Heart left ventricle (tissue), 16 donors: Measurements from ENCODE around the gene FUZ. TPM values are rescaled to one million over a fixed set of nuclear protein-coding genes. Genes with fewer than 3 reads are reported as not detected.

Experiments used
- ATAC-seq, 4 donors: fragments of 200-7000 bp; cut with Tn5 transposase; one replicate each; pipeline ENCODE4 v1.9.1; 2020 to 2022; ENCODE audit warnings: moderate library complexity in 4 of 4, mild to moderate bottlenecking in 3 of 4, moderate number of reproducible peaks in 1 of 4
- DNase-seq, 5 donors: peaks; one replicate each; pipeline ENCODE4 v3.0.0-alpha.2; 2020
- H3K27ac ChIP-seq, 12 donors: fragments of 200-600 bp; sonication (generic) in 4 of 12; one replicate each; pipeline versions ENCODE4 v1.5.0 to v1.8.0; 2016 to 2022; ENCODE audit warnings: mild to moderate bottlenecking in 2 of 12
- H3K27me3 ChIP-seq, 9 donors: fragments of 200-600 bp; sonication (generic) in 2 of 9; one replicate each; pipeline versions ENCODE4 v1.5.1 to v1.8.0; 2016 to 2022; ENCODE audit warnings: mild to moderate bottlenecking in 3 of 9
- H3K36me3 ChIP-seq, 9 donors: fragments of 200-600 bp; sonication (generic) in 2 of 9; one replicate each; pipeline versions ENCODE4 v1.5.0 to v1.8.0; 2018 to 2022; ENCODE audit warnings: mild to moderate bottlenecking in 2 of 9
- H3K4me1 ChIP-seq, 12 donors: fragments of 200-600 bp; sonication (generic) in 4 of 12; one replicate each; pipeline versions ENCODE4 v1.5.0 to v1.8.0; 2016 to 2022; ENCODE audit warnings: mild to moderate bottlenecking in 3 of 12
- H3K4me3 ChIP-seq, 12 donors: fragments of 200-600 bp; sonication (generic) in 4 of 12; one replicate each; pipeline versions ENCODE4 v1.5.0 to v1.8.0; 2017 to 2022; ENCODE audit warnings: mild to moderate bottlenecking in 9 of 12, moderate library complexity in 4 of 12
- H3K9me3 ChIP-seq, 12 donors: fragments of 200-600 bp; sonication (generic) in 4 of 12; one replicate each; pipeline versions ENCODE4 v1.5.0 to v1.8.0; 2016 to 2022; ENCODE audit warnings: mild to moderate bottlenecking in 1 of 12
- POLR2A ChIP-seq, 2 donors: fragments of 450-650 bp; IDR thresholded peaks; one replicate each; pipeline ENCODE4 v1.6.1; 2017; ENCODE audit warnings: antibody characterized with exemption in 2 of 2, mild to moderate bottlenecking in 2 of 2, moderate library complexity in 2 of 2
- WGBS, 4 donors: extraction: QIAGEN DNeasy Blood & Tissue Kit in 2 of 4; methylation state at CpG; one replicate each; pipeline versions ENCODE4 v1.1.5 to v1.1.7; 2013 to 2018; 5-methylcytosine and 5-hydroxymethylcytosine counted together
- intact Hi-C, 10 donors: fragments of 100-400 bp; cut with DNase I; formaldehyde crosslinking; loops; one replicate each; pipeline versions ENCODE4 v1.11.1 to v1.14.2; 2022
- polyA plus RNA-seq, 2 donors: library from polyadenylated mRNA; stranded (reverse); fragments of 200-250 nt; gene quantifications; one replicate each; pipeline ENCODE4 v1.2.3, GENCODE V29; 2013
- total RNA-seq, 9 donors: library from RNA; depleted of rRNA in 2 of 9; stranded (reverse); fragments of >200 nt in 2 of 9; fragmentation: NEBNext Ultra II Directional in 3 of 9; extraction: Animal tissue kit (Norgen Biotek cat#: 25700) in 3 of 9; gene quantifications; one replicate each; pipeline versions ENCODE4 v1.1.0 to v1.2.4, GENCODE V29; 2016 to 2023
- TF ChIP-seq, protein P1 (sequence below), 12 donors: fragments of 200-600 bp; sonication (generic) in 4 of 12; IDR thresholded peaks; one replicate each; pipeline versions ENCODE4 v1.5.0 to v1.8.0; 2018 to 2022; ENCODE audit warnings: antibody characterized with exemption in 12 of 12, mild to moderate bottlenecking in 5 of 12
- donor health status: ischemic (EF 13 %, LVEDD 7.1; RV severe dilation, severe dysfunction).
- donor health status: healthy with polysubstance abuse.
- donor health status: DM: no; HTN: yes; CAD: no.
- donor health status: DM: no; HTN: no; CAD: no.
- donor health status: ischemic (EF 25% LVEDD 6.9; RV normal size, moderate dysfunction).
- donor health status: ischemic (EF 25% LVEDD 5.7; RV mildly dilated, moderate dysfunction).
- donor health status: healthy.
- donor health status: DM: yes; HTN: yes; CAD: no.
- donor health status: ischemic (EF 35%, LVEDD 5.7; RV mildly dilated, moderate dysfunction).
- donor health status: nonischemic (EF 11% LVEDD 7.7; RV severe dilation, severe dysfunction).
- donor health status: DM: yes; HTN: yes; CAD: no.
- donor health status: PGD.
- donor health status: ischemic (EF 29% LVEDD 5.4; RV normal size, mild dysfunction).
- donor health status: nonischemic (EF 23%, LVEDD 6.1; RV moderate dilation, normal function).

The FUZ gene
- total and polyA plus RNA-seq, 11 donors = 12.7 to 29.1 (median 16.2) TPM

DNA sequence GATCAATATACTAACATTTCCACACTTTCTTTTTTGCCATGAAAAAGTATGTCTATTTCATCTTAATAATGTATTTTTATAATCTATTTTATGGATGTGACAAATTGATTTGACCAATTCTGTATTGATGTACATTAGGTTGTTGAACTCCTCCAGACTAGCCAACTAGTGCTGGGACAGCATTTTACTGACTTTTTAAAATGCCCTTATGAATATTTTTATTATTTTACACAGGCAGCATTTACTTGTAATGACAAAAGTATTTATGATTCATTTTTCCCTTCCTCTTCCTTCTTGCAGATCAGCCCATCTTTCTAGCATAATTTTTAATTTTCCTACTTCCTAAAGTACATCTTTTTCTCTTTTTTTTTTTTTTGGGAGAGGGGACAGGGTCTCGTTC is 918 bp upstream of the FUZ start:
- Histone ChIP-seq H3K27ac (peak overlapping the region; percentile 69 to 95 (median 88)), H3K36me3 (no peaks in the 10 kb centered on the region), H3K4me3 (peak overlapping the region in 10 of 12 donors; percentile 63 to 83 (median 70)), H3K27me3 (no peaks in the 10 kb centered on the region), H3K9me3 (no peaks in the 10 kb centered on the region), H3K4me1 (peaks cover 0 to 38% (median 21%) of the 10 kb centered on the region in 12 donors)
- TF ChIP-seq, protein P1, sequence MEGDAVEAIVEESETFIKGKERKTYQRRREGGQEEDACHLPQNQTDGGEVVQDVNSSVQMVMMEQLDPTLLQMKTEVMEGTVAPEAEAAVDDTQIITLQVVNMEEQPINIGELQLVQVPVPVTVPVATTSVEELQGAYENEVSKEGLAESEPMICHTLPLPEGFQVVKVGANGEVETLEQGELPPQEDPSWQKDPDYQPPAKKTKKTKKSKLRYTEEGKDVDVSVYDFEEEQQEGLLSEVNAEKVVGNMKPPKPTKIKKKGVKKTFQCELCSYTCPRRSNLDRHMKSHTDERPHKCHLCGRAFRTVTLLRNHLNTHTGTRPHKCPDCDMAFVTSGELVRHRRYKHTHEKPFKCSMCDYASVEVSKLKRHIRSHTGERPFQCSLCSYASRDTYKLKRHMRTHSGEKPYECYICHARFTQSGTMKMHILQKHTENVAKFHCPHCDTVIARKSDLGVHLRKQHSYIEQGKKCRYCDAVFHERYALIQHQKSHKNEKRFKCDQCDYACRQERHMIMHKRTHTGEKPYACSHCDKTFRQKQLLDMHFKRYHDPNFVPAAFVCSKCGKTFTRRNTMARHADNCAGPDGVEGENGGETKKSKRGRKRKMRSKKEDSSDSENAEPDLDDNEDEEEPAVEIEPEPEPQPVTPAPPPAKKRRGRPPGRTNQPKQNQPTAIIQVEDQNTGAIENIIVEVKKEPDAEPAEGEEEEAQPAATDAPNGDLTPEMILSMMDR (IDR thresholded peaks at IDR 0.05) = no peak
- TF ChIP-seq POLR2A (IDR thresholded peaks at IDR 0.05) = no peak
- intact Hi-C loops = loop anchor here in 2 of 10 donors (5.0 kb wide), 3 partner anchors 38 to 137 kb away; partner anchors contain the start of genes AP2A1 (in 1 of the 2), PRMT1 (in 1 of the 2) and PTOV1 (in 1 of the 2)
- DNase-seq (no peak), ATAC-seq (no peak)
- 56 to 89% (median 79%) methylated on average over 1 of the region's 1 CpG for WGBS, 4 donors

DNA sequence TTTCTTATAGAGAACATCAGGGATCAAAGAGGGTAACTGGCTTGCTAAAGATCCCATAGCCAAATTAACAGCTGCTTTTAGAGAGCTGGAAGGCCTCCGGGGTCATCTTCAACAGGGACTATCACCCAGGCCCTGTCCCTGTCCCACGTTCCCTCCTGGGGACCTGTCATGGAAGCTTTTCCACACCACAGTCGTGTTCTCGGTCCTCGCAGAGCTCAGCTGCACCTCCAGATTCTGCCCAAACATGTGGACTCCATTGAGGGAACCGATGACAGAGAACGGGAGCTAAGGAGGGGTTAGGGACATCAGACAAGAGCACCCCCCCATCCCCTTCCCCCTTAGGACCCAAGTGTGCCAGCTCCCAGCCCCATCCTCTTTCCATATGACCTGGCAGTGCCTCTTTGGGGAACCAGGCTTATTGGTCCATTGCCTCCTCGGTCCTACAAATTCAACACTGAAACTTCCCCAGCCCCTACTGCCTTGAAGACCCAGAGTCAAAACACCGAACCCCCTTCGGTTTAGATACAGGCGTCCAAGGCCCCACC is 568 bp downstream of the FUZ start:
- TF ChIP-seq POLR2A (IDR thresholded peaks at IDR 0.05) = no peak
- TF ChIP-seq, protein P1 (IDR thresholded peaks at IDR 0.05) = no peak
- peak overlapping the region; percentile 69 to 95 (median 88) for H3K27ac ChIP-seq
- DNase-seq (no peak), ATAC-seq (no peak)
- H3K4me1 ChIP-seq = peaks cover 0 to 46% (median 25%) of the 10 kb centered on the region in 12 donors
- H3K9me3 ChIP-seq = no peaks in the 10 kb centered on the region
- peak overlapping the region; percentile 43 to 83 (median 70) for H3K4me3 ChIP-seq
- H3K36me3 ChIP-seq = peaks cover 0 to 6% (median 0%) of the 10 kb centered on the region in 9 donors
- intact Hi-C loops = loop anchor here in 5 of 10 donors (2.0 to 5.0 kb wide), 6 partner anchors 40 to 135 kb away; partner anchors contain the start of genes AP2A1 (in 2 of the 5), AKT1S1 (in 1 of the 5), PNKP (in 1 of the 5) and PRMT1 (in 1 of the 5)
- H3K27me3 ChIP-seq = no peaks in the 10 kb centered on the region
- 32 to 48% (median 43%) methylated on average over 9 to 11 of the region's 11 CpGs for WGBS, 4 donors

DNA sequence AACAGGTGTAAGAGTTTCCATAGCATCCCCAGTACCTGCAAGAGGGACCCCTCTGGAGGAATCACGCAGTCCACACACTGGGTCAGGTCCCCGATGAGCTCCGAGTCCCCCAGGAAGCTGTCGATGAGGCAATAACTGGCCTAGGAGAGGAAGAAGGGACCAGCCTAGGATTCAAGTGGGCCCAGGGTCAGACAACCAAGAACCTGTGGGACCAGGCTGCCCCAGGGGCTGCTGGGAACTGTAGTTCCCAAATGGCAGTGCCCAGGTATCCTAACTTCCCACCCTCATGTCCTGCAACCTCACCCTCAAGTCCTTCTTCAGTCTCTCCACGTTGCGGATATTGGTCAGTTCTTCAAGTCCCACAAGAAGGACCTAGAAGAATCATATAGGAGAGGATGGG is 1.8 kb downstream of the FUZ start:
- Histone ChIP-seq H3K4me1 (peaks cover 0 to 43% (median 19%) of the 10 kb centered on the region in 12 donors), H3K4me3 (no peak overlapping the region), H3K27me3 (no peaks in the 10 kb centered on the region), H3K36me3 (peaks cover 0 to 15% (median 5%) of the 10 kb centered on the region in 9 donors), H3K27ac (no peak overlapping the region), H3K9me3 (no peaks in the 10 kb centered on the region)
- no peak for DNase-seq
- WGBS, 4 donors = 93 to 94% (median 93%) methylated on average over 6 of the region's 6 CpGs
- intact Hi-C loops = loop anchor here in 2 of 10 donors (5.0 kb wide), 3 partner anchors 41 to 134 kb away; partner anchors contain the start of genes AP2A1 (in 1 of the 2), PRMT1 (in 1 of the 2) and PTOV1 (in 1 of the 2)
- no peak for ATAC-seq
- TF ChIP-seq POLR2A (IDR thresholded peaks at IDR 0.05) = no peak
- TF ChIP-seq, protein P1 (IDR thresholded peaks at IDR 0.05) = no peak

DNA sequence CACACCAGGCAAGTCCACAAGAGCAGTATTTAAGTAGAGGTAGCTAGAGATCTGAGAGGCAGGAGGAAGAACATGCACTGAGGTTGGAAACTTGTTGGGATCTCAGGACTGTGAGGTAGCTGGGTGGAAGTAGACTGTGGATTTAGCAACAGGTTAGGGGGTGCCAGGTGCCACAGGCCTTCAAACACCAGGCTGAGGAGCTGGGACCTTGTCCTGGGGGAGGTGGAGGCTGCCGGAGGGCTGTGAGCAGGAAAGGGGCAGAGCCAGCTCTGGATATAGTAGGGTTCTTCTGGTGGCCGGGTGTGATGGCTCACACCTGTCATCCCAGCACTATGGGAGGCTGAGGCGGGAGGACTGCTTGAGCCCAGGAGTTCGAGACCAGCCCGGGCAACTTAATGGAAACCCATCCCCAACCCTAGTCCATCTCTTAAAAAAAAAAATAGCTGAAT is 3.1 kb downstream of the FUZ start:
- WGBS, 4 donors = 83 to 94% (median 89%) methylated on average over 5 of the region's 5 CpGs
- no peak for DNase-seq

More for the DNA sequence above, 3.1 kb downstream of the FUZ start:
- peak overlapping the region; percentile 60 to 99 (median 74) for H3K4me3 ChIP-seq
- no peaks in the 10 kb centered on the region for H3K27me3 ChIP-seq
- no peaks in the 10 kb centered on the region for H3K9me3 ChIP-seq
- intact Hi-C loops = loop anchor here in 7 of 10 donors (2.0 to 5.0 kb wide), 6 partner anchors 38 to 133 kb away; partner anchors contain the start of genes AP2A1 (in 5 of the 7), PRMT1 (in 2 of the 7) and PTOV1 (in 1 of the 7)
- ATAC-seq = no peak
- peak overlapping the region; percentile 72 to 90 (median 88) for H3K27ac ChIP-seq
- H3K36me3 ChIP-seq = peaks cover 0 to 27% (median 19%) of the 10 kb centered on the region in 9 donors
- TF ChIP-seq, protein P1 (IDR thresholded peaks at IDR 0.05) = no peak
- no peak for TF ChIP-seq POLR2A (IDR thresholded peaks at IDR 0.05)
- H3K4me1 ChIP-seq = peaks cover 0 to 43% (median 19%) of the 10 kb centered on the region in 12 donors
